Stromal cell of bone marrow (primary cell): ENCODE results near the gene PTMA.

Experiments
- DNase-seq: peaks from one replicate; pipeline ENCODE4 v3.0.0-alpha.2; 2012; ENCODE audit warnings: low read depth

The PTMA gene

GRCh38 chr2:231676243-231676642 is 32.1 kb upstream of the PTMA start:
- DNase-seq: no peak

GRCh38 chr2:231677632-231678104 is 30.7 kb upstream of the PTMA start:
- peak; percentile 62 for DNase-seq

- DNase-seq: no peak
These were observed 28.4 kb upstream of the PTMA start for GRCh38 chr2:231679908-231680284.

- DNase-seq: no peak
These were observed 27.9 kb upstream of the PTMA start for GRCh38 chr2:231680285-231680991.

GRCh38 chr2:231680992-231681852 is 27.1 kb upstream of the PTMA start:
- peak; percentile 58 for DNase-seq

GRCh38 chr2:231682603-231683291 is 25.6 kb upstream of the PTMA start:
- no peak for DNase-seq

GRCh38 chr2:231683292-231684235 is 24.8 kb upstream of the PTMA start:
- DNase-seq: no peak

- no peak for DNase-seq
These were observed 23.8 kb upstream of the PTMA start for GRCh38 chr2:231684314-231685223.

GRCh38 chr2:231685349-231686191 is 22.8 kb upstream of the PTMA start:
- no peak for DNase-seq

- DNase-seq: no peak
These were observed 21.9 kb upstream of the PTMA start for GRCh38 chr2:231686192-231687100.

- no peak for DNase-seq
These were observed 21.0 kb upstream of the PTMA start for GRCh38 chr2:231687133-231687852.

- no peak for DNase-seq
These were observed 20.4 kb upstream of the PTMA start for GRCh38 chr2:231687961-231688360.

GRCh38 chr2:231688719-231689118 is 19.6 kb upstream of the PTMA start:
- DNase-seq: no peak

GRCh38 chr2:231689124-231689893 is 19.0 kb upstream of the PTMA start:
- DNase-seq: no peak

GRCh38 chr2:231691251-231691772 is 17.0 kb upstream of the PTMA start:
- no peak for DNase-seq

- DNase-seq: no peak
These were observed 15.5 kb upstream of the PTMA start for GRCh38 chr2:231692847-231693246.

GRCh38 chr2:231693956-231694355 is 14.4 kb upstream of the PTMA start:
- no peak for DNase-seq
